ENCODE measurements around the gene AK5.

The AK5 gene

DNA sequence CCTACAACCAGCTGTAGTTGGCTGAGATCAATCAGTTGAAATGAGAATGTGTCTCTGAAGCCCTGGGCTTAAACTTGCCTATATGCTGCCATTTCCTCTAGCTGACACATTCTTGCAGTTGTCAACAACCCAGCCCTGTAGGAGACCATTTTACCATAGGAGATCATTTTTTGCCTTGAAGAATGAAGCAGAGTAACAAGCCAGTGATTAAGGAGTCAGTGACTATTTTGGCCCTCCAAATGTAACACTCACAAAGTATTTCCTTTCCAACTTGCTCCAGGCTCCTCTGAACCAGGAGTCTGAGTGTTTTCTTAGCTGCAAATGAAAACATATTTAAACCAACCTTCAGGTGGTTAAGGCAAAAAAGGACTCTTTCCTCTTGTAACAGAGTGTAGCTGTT is 217.1 kb downstream of the AK5 start:
- H3K4me2 ChIP-seq (ENCODE audit: low read length): no peak overlapping the region
- no peak overlapping the region for H3K27ac ChIP-seq
- no peak overlapping the region for H3K9ac ChIP-seq
- no peaks in the 10 kb centered on the region for H3K79me2 ChIP-seq
- H3K36me3 ChIP-seq (ENCODE audit: control insufficient read depth, insufficient read depth, low read length): no peaks in the 10 kb centered on the region
- H3K4me1 ChIP-seq: no peaks in the 10 kb centered on the region
- no peak overlapping the region for H3K4me3 ChIP-seq (ENCODE audit: low read depth, low read length)
- TF ChIP-seq, protein P1, sequence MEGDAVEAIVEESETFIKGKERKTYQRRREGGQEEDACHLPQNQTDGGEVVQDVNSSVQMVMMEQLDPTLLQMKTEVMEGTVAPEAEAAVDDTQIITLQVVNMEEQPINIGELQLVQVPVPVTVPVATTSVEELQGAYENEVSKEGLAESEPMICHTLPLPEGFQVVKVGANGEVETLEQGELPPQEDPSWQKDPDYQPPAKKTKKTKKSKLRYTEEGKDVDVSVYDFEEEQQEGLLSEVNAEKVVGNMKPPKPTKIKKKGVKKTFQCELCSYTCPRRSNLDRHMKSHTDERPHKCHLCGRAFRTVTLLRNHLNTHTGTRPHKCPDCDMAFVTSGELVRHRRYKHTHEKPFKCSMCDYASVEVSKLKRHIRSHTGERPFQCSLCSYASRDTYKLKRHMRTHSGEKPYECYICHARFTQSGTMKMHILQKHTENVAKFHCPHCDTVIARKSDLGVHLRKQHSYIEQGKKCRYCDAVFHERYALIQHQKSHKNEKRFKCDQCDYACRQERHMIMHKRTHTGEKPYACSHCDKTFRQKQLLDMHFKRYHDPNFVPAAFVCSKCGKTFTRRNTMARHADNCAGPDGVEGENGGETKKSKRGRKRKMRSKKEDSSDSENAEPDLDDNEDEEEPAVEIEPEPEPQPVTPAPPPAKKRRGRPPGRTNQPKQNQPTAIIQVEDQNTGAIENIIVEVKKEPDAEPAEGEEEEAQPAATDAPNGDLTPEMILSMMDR (IDR thresholded peaks at IDR 0.05): no peak
- H2AFZ ChIP-seq: no peak overlapping the region
- no peaks in the 10 kb centered on the region for H3K9me3 ChIP-seq (ENCODE audit: control insufficient read depth, low read length)
- no peaks in the 10 kb centered on the region for H3K27me3 ChIP-seq (ENCODE audit: control insufficient read depth, insufficient read depth, low read length)

- no peaks in the 10 kb centered on the region for H3K36me3 ChIP-seq (ENCODE audit: control insufficient read depth, insufficient read depth, low read length)
- no peaks in the 10 kb centered on the region for H3K27me3 ChIP-seq (ENCODE audit: control insufficient read depth, insufficient read depth, low read length)
- H3K9me3 ChIP-seq (ENCODE audit: control insufficient read depth, low read length): no peaks in the 10 kb centered on the region
- H3K79me2 ChIP-seq: no peaks in the 10 kb centered on the region
- no peak overlapping the region for H3K4me2 ChIP-seq (ENCODE audit: low read length)
- H2AFZ ChIP-seq: no peak overlapping the region
- H3K4me1 ChIP-seq: no peaks in the 10 kb centered on the region
- no peak overlapping the region for H3K9ac ChIP-seq
- no peak overlapping the region for H3K27ac ChIP-seq
- no peak overlapping the region for H3K4me3 ChIP-seq (ENCODE audit: low read depth, low read length)
- TF ChIP-seq, protein P1 (IDR thresholded peaks at IDR 0.05): no peak
Observed at GRCh38 chr1:77499466-77499865, 217.6 kb downstream of the AK5 start.

- TF ChIP-seq, protein P1 (IDR thresholded peaks at IDR 0.05): no peak
- H3K79me2 ChIP-seq: no peaks in the 10 kb centered on the region
- no peak overlapping the region for H3K4me2 ChIP-seq (ENCODE audit: low read length)
- no peak overlapping the region for H2AFZ ChIP-seq
- peaks cover 2% of the 10 kb centered on the region for H3K4me1 ChIP-seq
- no peak overlapping the region for H3K27ac ChIP-seq
- no peak overlapping the region for H3K9ac ChIP-seq
- no peak overlapping the region for H3K4me3 ChIP-seq (ENCODE audit: low read depth, low read length)
- no peaks in the 10 kb centered on the region for H3K27me3 ChIP-seq (ENCODE audit: control insufficient read depth, insufficient read depth, low read length)
- no peaks in the 10 kb centered on the region for H3K9me3 ChIP-seq (ENCODE audit: control insufficient read depth, low read length)
- no peaks in the 10 kb centered on the region for H3K36me3 ChIP-seq (ENCODE audit: control insufficient read depth, insufficient read depth, low read length)
Observed at GRCh38 chr1:77504986-77505385, 223.2 kb downstream of the AK5 start.

- H3K4me3 ChIP-seq (ENCODE audit: low read depth, low read length): no peak overlapping the region
- H2AFZ ChIP-seq: no peak overlapping the region
- TF ChIP-seq, protein P1 (IDR thresholded peaks at IDR 0.05): no peak
- H3K9me3 ChIP-seq (ENCODE audit: control insufficient read depth, low read length): no peaks in the 10 kb centered on the region
- H3K4me2 ChIP-seq (ENCODE audit: low read length): no peak overlapping the region
- H3K27me3 ChIP-seq (ENCODE audit: control insufficient read depth, insufficient read depth, low read length): no peaks in the 10 kb centered on the region
- H3K79me2 ChIP-seq: no peaks in the 10 kb centered on the region
- H3K27ac ChIP-seq: no peak overlapping the region
- peaks cover 2% of the 10 kb centered on the region for H3K4me1 ChIP-seq
- H3K36me3 ChIP-seq (ENCODE audit: control insufficient read depth, insufficient read depth, low read length): no peaks in the 10 kb centered on the region
- no peak overlapping the region for H3K9ac ChIP-seq
Observed at GRCh38 chr1:77506771-77507170, 225.0 kb downstream of the AK5 start.

DNA sequence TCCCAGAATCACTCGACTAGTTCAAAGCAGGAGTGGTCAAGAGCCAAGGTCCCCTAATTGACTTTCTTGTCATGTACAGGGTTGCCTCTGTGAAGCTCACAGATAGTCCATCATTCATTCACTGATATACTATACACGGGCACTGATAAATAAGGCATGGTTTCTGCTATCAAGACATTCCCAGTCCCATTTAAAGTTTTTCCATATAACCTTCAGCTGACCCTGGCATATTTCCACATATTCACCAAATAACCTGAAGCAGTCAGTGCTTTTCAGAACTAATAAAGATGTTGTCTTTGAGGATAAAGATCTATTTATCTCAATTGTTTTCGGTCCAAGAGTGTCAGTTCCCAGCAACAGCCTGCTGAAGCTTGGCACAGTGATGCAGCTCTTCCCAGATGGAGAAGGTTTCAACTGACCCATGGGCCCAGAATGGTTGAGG is 227.3 kb downstream of the AK5 start:
- TF ChIP-seq, protein P1 (IDR thresholded peaks at IDR 0.05): no peak
- Histone ChIP-seq H2AFZ (no peak overlapping the region), H3K79me2 (no peaks in the 10 kb centered on the region), H3K36me3 (ENCODE audit: control insufficient read depth, insufficient read depth, low read length) (no peaks in the 10 kb centered on the region), H3K9ac (no peak overlapping the region), H3K27ac (no peak overlapping the region), H3K4me2 (ENCODE audit: low read length) (no peak overlapping the region), H3K4me3 (ENCODE audit: low read depth, low read length) (no peak overlapping the region), H3K4me1 (peaks cover 2% of the 10 kb centered on the region), H3K27me3 (ENCODE audit: control insufficient read depth, insufficient read depth, low read length) (no peaks in the 10 kb centered on the region), H3K9me3 (ENCODE audit: control insufficient read depth, low read length) (no peaks in the 10 kb centered on the region)
